Measurements from ENCODE around the gene PLCH1.

DNA sequence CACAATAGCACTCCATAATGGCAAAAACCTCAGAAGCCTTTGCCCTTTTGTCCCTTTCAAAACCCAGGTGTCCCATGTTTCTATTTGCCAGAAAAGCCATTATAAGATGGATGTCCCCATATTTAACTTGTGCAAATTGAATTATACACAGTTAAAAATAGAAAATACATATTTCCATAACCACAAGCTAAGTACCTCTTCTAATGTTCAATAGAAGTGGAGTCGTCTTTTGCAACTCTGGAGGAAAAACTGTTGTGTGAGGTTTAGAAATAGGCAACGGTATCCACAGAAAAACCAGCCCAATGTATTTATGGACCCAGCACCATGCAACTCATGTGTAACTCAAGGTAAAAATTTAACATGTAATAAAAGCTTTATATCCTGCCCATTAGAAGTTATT lies 367.8 kb downstream of the PLCH1 start:
- TF ChIP-seq EZH2 (IDR thresholded peaks at IDR 0.05; ENCODE audit: low read length, missing control alignments) = no peak
- TF ChIP-seq, protein P1, sequence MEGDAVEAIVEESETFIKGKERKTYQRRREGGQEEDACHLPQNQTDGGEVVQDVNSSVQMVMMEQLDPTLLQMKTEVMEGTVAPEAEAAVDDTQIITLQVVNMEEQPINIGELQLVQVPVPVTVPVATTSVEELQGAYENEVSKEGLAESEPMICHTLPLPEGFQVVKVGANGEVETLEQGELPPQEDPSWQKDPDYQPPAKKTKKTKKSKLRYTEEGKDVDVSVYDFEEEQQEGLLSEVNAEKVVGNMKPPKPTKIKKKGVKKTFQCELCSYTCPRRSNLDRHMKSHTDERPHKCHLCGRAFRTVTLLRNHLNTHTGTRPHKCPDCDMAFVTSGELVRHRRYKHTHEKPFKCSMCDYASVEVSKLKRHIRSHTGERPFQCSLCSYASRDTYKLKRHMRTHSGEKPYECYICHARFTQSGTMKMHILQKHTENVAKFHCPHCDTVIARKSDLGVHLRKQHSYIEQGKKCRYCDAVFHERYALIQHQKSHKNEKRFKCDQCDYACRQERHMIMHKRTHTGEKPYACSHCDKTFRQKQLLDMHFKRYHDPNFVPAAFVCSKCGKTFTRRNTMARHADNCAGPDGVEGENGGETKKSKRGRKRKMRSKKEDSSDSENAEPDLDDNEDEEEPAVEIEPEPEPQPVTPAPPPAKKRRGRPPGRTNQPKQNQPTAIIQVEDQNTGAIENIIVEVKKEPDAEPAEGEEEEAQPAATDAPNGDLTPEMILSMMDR (conservative IDR thresholded peaks at IDR 0.05 in 1 of 2, IDR thresholded peaks at IDR 0.05 in 1 of 2; ENCODE audit: low read depth in 1 of 2, low read length in 2 of 2) = no peak
